GM12873 (cell line): ENCODE data around the gene RAD51.

ENCODE experiments used
- TF ChIP-seq, protein P1 (sequence below): IDR thresholded peaks from 2 replicates; pipeline ENCODE4 v1.5.1; 2012; ENCODE audit warnings: low read depth, mild to moderate bottlenecking, moderate library complexity, low read length, control low read depth; ENCODE audit not compliant: insufficient read depth; ENCODE audit errors: missing control alignments

Gene RAD51

DNA sequence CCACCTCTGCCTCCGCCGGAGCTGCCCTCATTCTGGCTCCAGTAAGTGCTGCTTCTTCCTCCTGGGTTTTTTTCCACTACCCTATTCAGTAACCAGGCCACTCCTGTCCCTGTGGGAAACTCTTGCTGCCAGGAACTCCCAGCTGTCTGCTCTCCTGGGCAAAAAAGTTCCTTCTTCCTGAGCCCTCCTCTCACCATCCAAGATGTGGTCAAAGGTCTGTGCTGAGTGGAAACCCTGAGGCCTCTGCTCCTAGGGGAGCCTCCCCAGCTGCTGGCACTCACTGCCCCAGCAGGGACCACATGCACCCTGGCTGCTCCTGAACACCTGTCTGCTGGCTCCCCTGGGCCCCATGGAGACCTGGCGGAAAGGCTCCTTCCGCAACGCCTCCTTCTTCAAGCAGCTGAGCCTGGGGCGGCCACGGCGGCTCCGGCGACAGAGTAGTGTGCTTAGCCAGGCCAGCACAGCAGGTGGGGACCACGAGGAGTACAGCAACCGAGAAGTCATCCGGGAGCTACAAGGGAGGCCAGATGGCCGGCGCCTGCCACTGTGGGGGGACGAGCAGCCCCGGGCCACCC, 75.3 kb downstream of the RAD51 start:
- TF ChIP-seq, protein P1, sequence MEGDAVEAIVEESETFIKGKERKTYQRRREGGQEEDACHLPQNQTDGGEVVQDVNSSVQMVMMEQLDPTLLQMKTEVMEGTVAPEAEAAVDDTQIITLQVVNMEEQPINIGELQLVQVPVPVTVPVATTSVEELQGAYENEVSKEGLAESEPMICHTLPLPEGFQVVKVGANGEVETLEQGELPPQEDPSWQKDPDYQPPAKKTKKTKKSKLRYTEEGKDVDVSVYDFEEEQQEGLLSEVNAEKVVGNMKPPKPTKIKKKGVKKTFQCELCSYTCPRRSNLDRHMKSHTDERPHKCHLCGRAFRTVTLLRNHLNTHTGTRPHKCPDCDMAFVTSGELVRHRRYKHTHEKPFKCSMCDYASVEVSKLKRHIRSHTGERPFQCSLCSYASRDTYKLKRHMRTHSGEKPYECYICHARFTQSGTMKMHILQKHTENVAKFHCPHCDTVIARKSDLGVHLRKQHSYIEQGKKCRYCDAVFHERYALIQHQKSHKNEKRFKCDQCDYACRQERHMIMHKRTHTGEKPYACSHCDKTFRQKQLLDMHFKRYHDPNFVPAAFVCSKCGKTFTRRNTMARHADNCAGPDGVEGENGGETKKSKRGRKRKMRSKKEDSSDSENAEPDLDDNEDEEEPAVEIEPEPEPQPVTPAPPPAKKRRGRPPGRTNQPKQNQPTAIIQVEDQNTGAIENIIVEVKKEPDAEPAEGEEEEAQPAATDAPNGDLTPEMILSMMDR, result no peak

DNA sequence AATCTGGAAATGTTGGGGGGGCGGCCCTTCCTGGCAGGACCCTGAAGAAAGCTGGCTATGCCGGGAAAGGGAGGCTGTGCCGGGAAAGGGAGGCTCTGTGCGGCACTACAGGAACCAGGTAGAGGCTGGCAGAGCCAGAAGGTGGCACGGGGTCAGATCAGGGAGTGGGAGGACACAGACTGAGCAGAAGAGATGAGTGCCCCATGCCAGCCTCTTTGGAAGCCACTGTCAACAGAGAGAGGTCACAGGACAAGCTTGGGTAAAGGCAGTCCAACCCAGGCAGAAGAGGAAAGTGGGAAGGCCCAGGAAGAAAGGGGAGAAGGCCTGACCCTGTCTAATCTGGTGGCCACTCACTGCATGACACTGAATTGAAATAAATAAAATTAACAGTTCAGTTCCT, 76.3 kb downstream of the RAD51 start:
- TF ChIP-seq, protein P1, result no peak

DNA sequence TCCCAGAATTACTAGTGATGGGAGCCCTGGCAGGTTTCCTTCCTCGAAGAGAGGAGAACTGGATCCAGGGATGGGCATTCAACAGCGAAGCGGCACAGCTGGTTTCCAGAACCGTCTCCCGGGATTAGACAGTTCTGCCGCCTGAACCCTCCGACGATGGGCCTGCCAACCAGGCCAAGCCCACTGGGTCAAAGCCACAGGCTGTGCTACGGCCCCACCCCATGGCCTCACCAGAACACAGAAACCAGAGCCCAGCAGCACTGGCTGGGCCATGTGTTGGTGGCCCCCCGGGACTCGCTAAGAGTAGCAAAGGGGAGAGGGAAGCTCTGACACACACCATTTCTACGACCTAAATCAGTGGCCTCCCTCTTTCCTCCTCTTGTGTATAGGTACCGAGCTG, 77.0 kb downstream of the RAD51 start:
- TF ChIP-seq, protein P1, result no peak

DNA sequence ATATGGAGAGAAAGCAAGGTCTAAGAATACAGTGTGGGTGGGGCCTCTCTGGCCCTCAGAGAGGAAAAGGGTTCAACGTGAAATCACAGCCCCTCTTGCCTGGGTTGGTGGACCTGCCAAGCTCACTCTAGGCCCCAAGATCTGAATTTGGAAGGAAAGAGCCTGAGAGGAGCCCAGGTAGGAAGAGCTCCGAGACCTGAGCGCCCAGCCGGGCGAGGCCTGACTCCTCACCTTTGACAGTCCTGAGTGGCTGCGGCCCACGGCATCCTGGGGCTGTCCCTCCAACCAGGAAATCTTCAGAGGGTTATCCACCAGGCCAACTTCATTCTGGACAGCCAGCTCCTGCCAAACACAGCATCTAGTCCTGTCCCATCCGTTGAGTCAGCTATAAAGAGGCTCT, 78.5 kb downstream of the RAD51 start:
- TF ChIP-seq, protein P1, result no peak

DNA sequence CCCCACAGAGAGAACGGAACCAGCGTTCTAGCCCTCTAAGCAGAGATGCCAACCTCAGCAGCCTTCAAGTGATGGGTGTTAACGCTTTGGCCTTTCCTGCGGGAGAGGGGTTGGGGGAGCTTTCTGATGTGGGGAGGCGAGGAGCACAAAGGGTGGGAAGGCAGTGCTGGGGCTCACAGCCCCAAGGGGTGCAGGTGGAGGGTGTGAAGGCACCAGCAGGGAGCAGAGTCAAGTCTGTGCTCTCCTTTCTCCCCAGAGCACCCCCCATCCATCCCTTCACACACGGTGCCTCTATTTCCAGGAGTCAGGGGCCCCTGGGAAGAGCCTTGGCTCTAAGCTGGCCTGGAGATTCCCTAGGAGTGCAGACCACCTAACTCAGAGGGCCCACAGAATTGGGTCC, 78.9 kb downstream of the RAD51 start:
- TF ChIP-seq, protein P1, result no peak

DNA sequence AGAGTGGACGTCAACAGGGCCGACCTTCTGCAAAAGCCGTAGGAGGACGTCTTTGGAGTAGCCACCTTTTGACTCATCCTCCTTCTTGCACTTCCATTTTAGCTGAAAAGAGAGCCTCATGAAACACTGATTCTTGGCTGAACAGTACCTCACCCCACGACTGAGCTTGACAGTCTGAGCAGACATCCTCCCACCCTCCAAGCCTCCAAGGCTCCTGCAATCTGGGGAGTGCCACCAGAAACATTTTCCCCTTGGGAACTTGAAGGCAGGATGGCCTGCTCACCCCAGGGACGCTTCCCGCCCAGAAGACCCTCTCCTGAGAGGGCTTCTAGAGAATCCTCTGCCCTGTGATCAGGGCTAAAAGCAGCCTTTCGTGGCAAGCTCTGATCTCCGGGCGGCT, 80.0 kb downstream of the RAD51 start:
- TF ChIP-seq, protein P1, result no peak

DNA sequence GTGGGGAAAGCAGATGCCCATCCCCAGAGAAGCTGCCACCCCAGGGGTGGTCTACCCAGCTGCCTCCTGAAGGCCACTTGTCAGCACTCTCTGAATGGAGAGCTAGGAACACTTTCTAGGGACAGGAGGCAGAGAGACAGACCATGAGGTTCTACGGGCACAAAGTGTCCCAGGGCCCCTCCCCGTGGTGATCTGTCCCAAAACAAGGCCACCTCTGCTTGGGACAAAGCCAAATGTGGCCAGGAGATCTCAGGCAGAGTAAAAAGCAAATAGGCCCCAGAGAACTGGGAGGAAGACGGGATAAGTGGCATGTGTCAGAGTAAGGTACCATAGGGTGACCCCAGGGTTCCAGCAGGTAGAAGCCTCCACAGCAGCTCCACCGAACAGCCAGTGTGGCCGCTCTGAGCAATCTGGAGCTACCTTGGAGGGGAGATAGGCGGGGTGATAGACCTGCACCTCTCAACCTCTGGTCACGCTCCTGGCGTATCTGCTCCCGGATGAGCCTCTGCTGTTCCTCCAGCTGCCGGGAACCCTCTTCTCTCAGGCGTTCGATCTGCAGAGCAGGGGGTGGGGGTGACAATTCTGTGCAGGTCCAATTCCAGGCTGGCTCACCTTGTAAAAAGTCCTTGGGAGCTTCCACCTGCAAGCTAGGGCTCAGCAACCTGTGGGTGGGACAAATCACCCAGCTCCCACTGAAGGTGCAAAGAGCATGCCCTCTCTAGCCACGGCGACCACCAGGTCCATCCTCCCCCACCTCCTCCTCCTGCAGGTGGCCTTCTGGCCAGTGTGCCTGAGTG, 81.0 kb downstream of the RAD51 start:
- TF ChIP-seq, protein P1, result no peak
